H1 (cell line): ENCODE results near the gene EGR1. TPM values are rescaled to one million over a fixed set of nuclear protein-coding genes. Genes with fewer than 3 reads are reported as not detected.
A peak's percentile ranks its signal among the peaks of the same experiment; 100 is the strongest.

ENCODE experiments used
- CTCF ChIA-PET: fragments of 300-600 bp; sonication (Branson Sonifier 250); formaldehyde crosslinking; loops from one replicate; lab custom pipeline; 2021; ENCODE audit not compliant: partially characterized antibody; lab: Charles Lee
- POLR2A ChIA-PET: fragments of 300-600 bp; sonication (Branson Sonifier 250); formaldehyde crosslinking; loops from one replicate; lab custom pipeline; 2021; ENCODE audit warnings: inconsistent platforms; ENCODE audit not compliant: partially characterized antibody; lab: Charles Lee
- DNase-seq, 2 experiments: peaks; one replicate each; pipeline versions ENCODE4 v3.0.0 to v3.0.0-alpha.2; 2010 to 2022; ENCODE audit warnings: low spot score in 2 of 2, low read depth in 1 of 2, mixed read lengths in 1 of 2
- FAIRE-seq: peaks from 2 replicates; lab custom pipeline; 2011; peaks lifted over from hg19 to GRCh38; lab: Jason Lieb, UNC
- H2AFZ ChIP-seq: 2 replicates; pipeline ENCODE4 v1.8.1; 2012; ENCODE audit warnings: low read length, inconsistent platforms
- H2AK5ac ChIP-seq: 2 replicates; pipeline ENCODE4 v1.6.1; 2013; ENCODE audit warnings: low read depth, low read length
- H2BK120ac ChIP-seq: replicated peaks from 2 replicates; pipeline ENCODE3; 2013; ENCODE audit warnings: low read depth, low read length, inconsistent platforms
- H2BK12ac ChIP-seq: 2 replicates; pipeline ENCODE4 v1.6.1; 2013; ENCODE audit warnings: low read depth, low read length
- H2BK15ac ChIP-seq: 2 replicates; pipeline ENCODE4 v1.6.1; 2013; ENCODE audit warnings: low read length
- H2BK20ac ChIP-seq: 2 replicates; pipeline ENCODE4 v1.6.1; 2013; ENCODE audit warnings: low read length
- H2BK5ac ChIP-seq: 2 replicates; pipeline ENCODE4 v1.6.1; 2013; ENCODE audit warnings: low read depth, low read length
- H3K14ac ChIP-seq: 2 replicates; pipeline ENCODE4 v1.6.1; 2013; ENCODE audit warnings: inconsistent platforms; ENCODE audit not compliant: insufficient read length
- H3K18ac ChIP-seq: 2 replicates; pipeline ENCODE4 v1.6.1; 2013; ENCODE audit warnings: low read length; ENCODE audit errors: extremely low read depth
- H3K23ac ChIP-seq: 2 replicates; pipeline ENCODE4 v1.6.1; 2013; ENCODE audit warnings: inconsistent platforms; ENCODE audit not compliant: insufficient read length
- H3K23me2 ChIP-seq: 2 replicates; pipeline ENCODE4 v1.6.1; 2013; ENCODE audit warnings: low read depth, low read length
- H3K27ac ChIP-seq: 2 replicates; pipeline ENCODE4 v1.6.1; 2011; ENCODE audit warnings: low read depth, low read length, inconsistent platforms
- H3K27me3 ChIP-seq, 4 experiments: replicated peaks in 1 of 4; 1 replicate in 1 of 4; 2 replicates in 3 of 4; pipeline versions ENCODE4 v1.6.1 to v1.8.1; 2011 to 2013; ENCODE audit warnings: low read length in 3 of 4, mild to moderate bottlenecking in 3 of 4, inconsistent platforms in 2 of 4, mixed read lengths in 2 of 4, moderate library complexity in 1 of 4; ENCODE audit not compliant: control insufficient read depth in 3 of 4, insufficient read depth in 3 of 4; ENCODE audit errors: extremely low read depth in 1 of 4
- H3K36me3 ChIP-seq, 4 experiments: 2 replicates each; pipeline versions ENCODE4 v1.6.1 to v1.8.1; 2011 to 2013; ENCODE audit warnings: mild to moderate bottlenecking in 4 of 4, low read length in 3 of 4, moderate library complexity in 2 of 4, control low read depth in 1 of 4, inconsistent platforms in 1 of 4; ENCODE audit not compliant: insufficient read depth in 4 of 4, control insufficient read depth in 2 of 4
- H3K4ac ChIP-seq: replicated peaks from 2 replicates; pipeline ENCODE3; 2013; ENCODE audit warnings: low read length, low read depth, mixed read lengths, inconsistent platforms; ENCODE audit not compliant: insufficient read length
- H3K4me1 ChIP-seq, 4 experiments: replicated peaks in 1 of 4; 1 replicate in 1 of 4; 2 replicates in 3 of 4; pipeline versions ENCODE4 v1.6.1 to v1.8.1; 2011 to 2013; ENCODE audit warnings: low read length in 3 of 4, inconsistent platforms in 2 of 4, mixed read lengths in 1 of 4; ENCODE audit not compliant: insufficient read depth in 4 of 4, control insufficient read depth in 3 of 4
- H3K4me2 ChIP-seq, 2 experiments: 2 replicates each; pipeline versions ENCODE4 v1.6.1 to v1.8.1; 2011 to 2013; ENCODE audit warnings: low read depth in 2 of 2, low read length in 2 of 2, control low read depth in 1 of 2, inconsistent platforms in 1 of 2, mild to moderate bottlenecking in 1 of 2; ENCODE audit not compliant: insufficient read depth in 1 of 2
- H3K4me3 ChIP-seq, 4 experiments: fragments of 200-600, 300-600 bp in 1 of 4; sonication (generic), shearing (Covaris generic), sonication (Bioruptor Twin) in 1 of 4; 2 replicates each; pipeline versions ENCODE4 v1.5.1 to v1.8.1; 2011 to 2016; ENCODE audit warnings: low read length in 4 of 4, low read depth in 3 of 4, control low read depth in 2 of 4, inconsistent platforms in 2 of 4, mild to moderate bottlenecking in 2 of 4, mixed read lengths in 1 of 4, moderate library complexity in 1 of 4; ENCODE audit not compliant: insufficient read depth in 2 of 4; ENCODE audit errors: extremely low read depth in 1 of 4
- H3K56ac ChIP-seq: replicated peaks from 2 replicates; pipeline ENCODE3; 2013; ENCODE audit warnings: low read depth, mild to moderate bottlenecking, mixed read lengths, low read length, inconsistent platforms; ENCODE audit not compliant: insufficient read length
- H3K79me1 ChIP-seq: 2 replicates; pipeline ENCODE4 v1.6.1; 2013; ENCODE audit warnings: low read depth, low read length, control low read depth
- H3K79me2 ChIP-seq, 2 experiments: 2 replicates each; pipeline versions ENCODE4 v1.6.1 to v1.8.1; 2012 to 2013; ENCODE audit warnings: low read length in 2 of 2, mild to moderate bottlenecking in 2 of 2, inconsistent platforms in 1 of 2; ENCODE audit not compliant: insufficient read depth in 2 of 2, control insufficient read depth in 1 of 2
- H3K9ac ChIP-seq, 4 experiments: replicated peaks in 1 of 4; 1 replicate in 1 of 4; 2 replicates in 3 of 4; pipeline versions ENCODE4 v1.6.1 to v1.8.1; 2011 to 2013; ENCODE audit warnings: low read depth in 3 of 4, low read length in 3 of 4, control low read depth in 2 of 4, mild to moderate bottlenecking in 2 of 4, moderate library complexity in 2 of 4, inconsistent platforms in 1 of 4; ENCODE audit errors: extremely low read depth in 1 of 4
- H3K9me3 ChIP-seq, 2 experiments: 2 replicates each; pipeline versions ENCODE4 v1.6.1 to v1.8.1; 2012 to 2013; ENCODE audit warnings: mild to moderate bottlenecking in 2 of 2, moderate library complexity in 2 of 2, control low read depth in 1 of 2, inconsistent platforms in 1 of 2, low read depth in 1 of 2, low read length in 1 of 2, mixed read lengths in 1 of 2; ENCODE audit not compliant: insufficient read depth in 2 of 2
- H4K20me1 ChIP-seq, 2 experiments: replicated peaks in 1 of 2; 2 replicates each; pipeline versions ENCODE3 to v1.8.1; 2011 to 2013; ENCODE audit warnings: inconsistent platforms in 2 of 2, low read length in 2 of 2, mild to moderate bottlenecking in 1 of 2; ENCODE audit not compliant: insufficient read depth in 2 of 2, control insufficient read depth in 1 of 2
- H4K5ac ChIP-seq: 2 replicates; pipeline ENCODE4 v1.6.1; 2013; ENCODE audit warnings: low read length, low read depth, mixed read lengths, inconsistent platforms; ENCODE audit not compliant: insufficient read length
- H4K8ac ChIP-seq: 2 replicates; pipeline ENCODE4 v1.8.0; 2013; ENCODE audit warnings: mild to moderate bottlenecking, moderate library complexity, low read length, inconsistent platforms; ENCODE audit not compliant: insufficient read depth; ENCODE audit errors: extremely low read depth
- H4K91ac ChIP-seq: replicated peaks from 2 replicates; pipeline ENCODE3; 2013; ENCODE audit warnings: low read length, mixed read lengths, inconsistent platforms; ENCODE audit not compliant: insufficient read length
- ASH2L ChIP-seq: fragments of 200-600, 300-600 bp; sonication (generic); IDR thresholded peaks from one replicate; pipeline ENCODE4 v1.7.1; 2017; ENCODE audit warnings: low read length
- BCL11A ChIP-seq, 2 experiments: IDR thresholded peaks; one replicate each; pipeline ENCODE4 v1.6.1; 2011; ENCODE audit warnings: low read depth in 2 of 2, low read length in 2 of 2, mild to moderate bottlenecking in 2 of 2
- EGR1 ChIP-seq: IDR thresholded peaks from 2 replicates; pipeline ENCODE4 v1.6.1; 2011; ENCODE audit warnings: low read depth, low read length, borderline replicate concordance
- EP300 ChIP-seq, 2 experiments: IDR thresholded peaks; 1 replicate in 1 of 2; 2 replicates in 1 of 2; pipeline ENCODE4 v1.6.1; 2011 to 2012; ENCODE audit warnings: low read depth in 2 of 2, low read length in 2 of 2, mild to moderate bottlenecking in 2 of 2, borderline replicate concordance in 1 of 2, inconsistent platforms in 1 of 2, moderate library complexity in 1 of 2
- FOSL1 ChIP-seq: IDR thresholded peaks from 2 replicates; pipeline ENCODE4 v1.6.1; 2011; ENCODE audit warnings: mild to moderate bottlenecking, low read depth, low read length, moderate library complexity; ENCODE audit not compliant: insufficient read depth
- KDM4A ChIP-seq: IDR thresholded peaks from one replicate; pipeline ENCODE4 v1.7.1; 2012; ENCODE audit warnings: low read depth, mild to moderate bottlenecking, moderate library complexity, low read length, inconsistent platforms; ENCODE audit not compliant: severe bottlenecking
- PHF8 ChIP-seq: fragments of 200-600 bp; sonication (generic); conservative IDR thresholded peaks from 2 replicates; pipeline ENCODE4 v1.7.1; 2012; ENCODE audit warnings: low read depth, mild to moderate bottlenecking, inconsistent platforms, low read length, moderate library complexity
- RBBP5 ChIP-seq: IDR thresholded peaks from 2 replicates; pipeline ENCODE4 v1.7.1; 2012; ENCODE audit warnings: low read depth, mild to moderate bottlenecking, inconsistent platforms, low read length, moderate library complexity, borderline replicate concordance
- SIX5 ChIP-seq: IDR thresholded peaks from 2 replicates; pipeline ENCODE4 v1.6.1; 2011; ENCODE audit warnings: mild to moderate bottlenecking, low read depth, low read length
- TBP ChIP-seq: IDR thresholded peaks from 2 replicates; pipeline ENCODE4 v1.6.1; 2011; ENCODE audit warnings: low read depth, low read length, improper control_type of control experiment
- WGBS, 2 experiments: shearing (Covaris generic) in 1 of 2; methylation state at CpG; one replicate each; pipeline versions ENCODE4 v1.1.6 to v1.1.7; 2013 to 2015; ENCODE audit warnings: low lambda C conversion rate in 2 of 2, mixed read lengths in 2 of 2, inconsistent platforms in 1 of 2, low coverage in 1 of 2, missing lambda C conversion rate in 1 of 2; ENCODE audit not compliant: insufficient replicate concordance in 2 of 2, insufficient coverage in 1 of 2, insufficient read length in 1 of 2; ENCODE audit errors: extremely low coverage in 1 of 2, missing lambda C conversion rate in 1 of 2; 5-methylcytosine and 5-hydroxymethylcytosine counted together
- polyA plus RNA-seq, 7 experiments: library from polyadenylated mRNA; depleted of rRNA in 3 of 7; stranded (reverse) in 5 of 7; unstranded in 2 of 7; fragments of >200 nt in 5 of 7; fragments of 200-250 nt in 2 of 7; gene quantifications; 1 replicate in 5 of 7; 2 replicates in 1 of 7; 4 replicates in 1 of 7; pipeline versions ENCODE4 v1.2.1 to v1.2.3, GENCODE V29; 2011 to 2013; ENCODE audit warnings: missing spikeins in 2 of 7, mixed read lengths in 2 of 7
- total RNA-seq: library from RNA; stranded (reverse); fragmentation: NEBNext Ultra II Directional; extraction: Animal tissue kit (Norgen Biotek cat#: 25700); gene quantifications from 2 replicates; pipeline ENCODE4 v1.2.1, GENCODE V29; 2021

The EGR1 gene
- total and polyA plus RNA-seq, 2 of the 8 experiments (the other 6 are each of a cell fraction or from before 2014, with no cell fraction given) = 16.2 to 35.5 TPM

DNA sequence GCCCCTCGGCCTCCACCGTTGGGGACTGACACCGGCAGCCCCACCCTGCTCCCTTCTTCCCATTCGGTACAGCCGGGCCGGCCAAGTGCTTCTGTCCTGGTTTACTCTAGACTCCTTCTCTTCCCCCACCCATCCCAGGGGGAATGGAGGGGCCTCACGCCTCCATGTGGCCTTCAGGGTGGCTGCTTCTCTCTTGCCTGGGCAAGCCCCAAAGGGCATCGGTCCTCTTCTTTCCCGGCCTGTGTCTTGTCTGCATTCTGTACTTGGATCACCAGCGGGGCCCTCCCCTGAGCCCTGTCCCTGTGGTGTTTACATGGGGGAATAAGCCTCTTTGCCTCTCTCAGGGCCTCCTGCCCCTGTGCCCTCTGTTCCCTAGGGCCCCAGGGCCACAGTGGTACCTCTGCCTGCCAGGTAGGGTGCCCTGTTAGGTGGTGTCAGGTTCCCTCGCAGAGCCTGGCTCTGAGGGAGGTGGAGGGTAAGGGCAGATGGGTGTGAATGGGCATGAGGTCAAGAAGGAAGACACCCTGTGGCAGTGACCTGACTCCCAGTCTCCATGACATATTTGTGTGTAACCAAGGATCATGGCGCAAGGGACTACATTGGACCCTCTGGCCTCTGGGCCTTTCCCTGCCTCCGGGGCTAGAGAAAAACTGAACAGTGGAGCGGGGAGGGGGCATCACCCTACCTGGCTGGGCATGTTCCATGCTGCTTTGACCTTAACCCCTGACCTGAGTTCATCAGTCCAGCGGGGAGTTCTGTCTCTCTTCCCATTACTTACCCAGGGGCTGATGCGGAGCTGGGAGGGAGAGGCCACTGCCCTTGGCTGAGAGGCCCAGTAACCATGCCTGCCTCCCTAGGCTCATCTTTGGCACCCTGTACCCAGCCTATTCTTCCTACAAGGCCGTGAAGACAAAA, 24.9 kb upstream of the EGR1 start:
- ChIA-PET CTCF (interaction anchor here (0.6 to 3.2 kb wide), 7 partner anchors 9 to 544 kb away, joined by 3 to 34 read pairs (median 4); no protein-coding TSS in a partner anchor), POLR2A (interaction anchor here (0.8 to 4.0 kb wide), 6 partner anchors 9 to 126 kb away, joined by 3 to 22 read pairs (median 11); partner anchors contain the start of genes EGR1 and ETF1)
- Histone ChIP-seq H2AFZ (no peak overlapping the region), H3K23me2 (peaks cover 13% of the 10 kb centered on the region), H3K79me1 (0 out of 2 replicates have a peak, but pooled peaks cover 3% of the 10 kb centered on the region), H3K56ac (no peak overlapping the region), H4K5ac (no peak overlapping the region), H3K14ac (no peak overlapping the region), H2BK5ac (peak overlapping the region; percentile 75), H3K9me3 (no peaks in the 10 kb centered on the region), H4K20me1 (peaks cover 3% of the 10 kb centered on the region in 2 experiments), H3K4me2 (peak overlapping the region; percentile 97 to 99), H3K79me2 (no peaks in the 10 kb centered on the region), H4K8ac (no peak overlapping the region), H3K4ac (peak overlapping the region; percentile 2), H2BK120ac (no peak overlapping the region), H2BK15ac (peak overlapping the region; percentile 72; the same call in 1 of the 2 replicates), H4K91ac (no peak overlapping the region), H3K4me1 (peaks cover 0 to 20% (median 14%) of the 10 kb centered on the region in 4 experiments; a peak in 6 of 7 replicates), H3K36me3 (peaks cover 2 to 9% (median 6%) of the 10 kb centered on the region in 4 experiments; a peak in 6 of 8 replicates), H3K27me3 (no peaks in the 10 kb centered on the region; a peak in 1 of 7 replicates), H3K9ac (peak overlapping the region in 1 of 4 experiments; percentile 74; a peak in 1 of 7 replicates), H3K4me3 (peak overlapping the region; percentile 74 to 98 (median 84); a peak in 6 of 8 replicates), H3K27ac (no peak overlapping the region), H2BK12ac (0 out of 2 replicates have a peak overlapping the region, but pooled peaks have one; percentile 60), H3K23ac (no peak overlapping the region), H2AK5ac (no peak overlapping the region), H2BK20ac (no peak overlapping the region), H3K18ac (peak overlapping the region; percentile 48)
- DNase-seq (no peak), FAIRE-seq (no peak)
- 84% methylated on average over 17 of the region's 17 CpGs; no CpG with 5 or more reads in 1 of the 2 experiments for WGBS, 2 experiments
- no peak for TF ChIP-seq EP300 (IDR thresholded peaks at IDR 0.05; ENCODE audit: borderline replicate concordance in 1 of 2, low read depth in 2 of 2, low read length in 2 of 2)
- TF ChIP-seq TBP = no peak
- no peak for TF ChIP-seq SIX5
- no peak for TF ChIP-seq KDM4A
- TF ChIP-seq PHF8 = no peak
- TF ChIP-seq BCL11A (IDR thresholded peaks at IDR 0.05; ENCODE audit: low read depth in 2 of 2, low read length in 2 of 2) = no peak
- no peak for TF ChIP-seq RBBP5
- TF ChIP-seq ASH2L = no peak
- TF ChIP-seq FOSL1 = no peak
- TF ChIP-seq EGR1 = no peak
